Smooth muscle cell of trachea (primary cell): ENCODE measurements around the gene TMSB4Y. TPM values are rescaled to one million over a fixed set of nuclear protein-coding genes. Genes with fewer than 3 reads are reported as not detected.

Source experiments
- total RNA-seq: library from RNA; depleted of rRNA; stranded (reverse); fragments of >200 nt; gene quantifications from 2 replicates; pipeline ENCODE4 v1.2.1, GENCODE V29; 2014

The TMSB4Y gene
- total RNA-seq, result not detected in 2 replicates

GRCh38 chrY:13703568-13703968 lies at the start of gene TMSB4Y:
TSS of gene TMSB4Y (plus strand) at chrY:13703899.

Other genes starting within 250 kb of the TMSB4Y start
- 23.5 and 38.8 TPM in 2 replicates for gene UTY, start 223.9 kb upstream of the TMSB4Y start, total RNA-seq